K562 (cell line): Measurements from ENCODE around the gene F2RL1. TPM values are rescaled to one million over a fixed set of nuclear protein-coding genes. Genes with fewer than 3 reads are reported as not detected.
A peak's percentile ranks its signal among the peaks of the same experiment; 100 is the strongest.

Experiments used
- ETS1 ChIP-seq: conservative IDR thresholded peaks from 2 replicates; pipeline ENCODE4 v1.6.1; 2011; ENCODE audit warnings: low read depth, mild to moderate bottlenecking, low read length; ENCODE audit not compliant: control insufficient read depth
- ETV1 ChIP-seq: fragments of 450-650 bp; conservative IDR thresholded peaks from 2 replicates; pipeline ENCODE4 v1.6.1; 2016; ENCODE audit warnings: missing genetic modification characterization, control low read depth, low read depth, missing compliant biosample characterization
- KAT8 ChIP-seq: fragments of 450-650 bp; IDR thresholded peaks from 2 replicates; pipeline ENCODE4 v1.6.1; 2016; ENCODE audit warnings: low read depth, mild to moderate bottlenecking
- LEF1 ChIP-seq: fragments of 450-650 bp; IDR thresholded peaks from 2 replicates; pipeline ENCODE4 v1.6.1; 2016; ENCODE audit warnings: mild to moderate bottlenecking
- NCOA6 ChIP-seq: fragments of 450-650 bp; IDR thresholded peaks from 2 replicates; pipeline ENCODE4 v1.6.1; 2017; ENCODE audit warnings: mild to moderate bottlenecking
- RFX1 ChIP-seq: fragments of 450-650 bp; IDR thresholded peaks from 2 replicates; pipeline ENCODE4 v1.6.1; 2016; ENCODE audit warnings: mild to moderate bottlenecking, moderate library complexity
- RREB1 ChIP-seq: fragments of 250-450 bp; sonication (Bioruptor Pico); IDR thresholded peaks from 2 replicates; pipeline ENCODE4 v1.4.0; 2020
- TBP ChIP-seq: optimal IDR thresholded peaks from 2 replicates; pipeline ENCODE3; 2011; ENCODE audit warnings: low read depth, low read length, improper control_type of control experiment
- TSHZ1 ChIP-seq: fragments of 250-450 bp; sonication (Bioruptor Pico); IDR thresholded peaks from 2 replicates; pipeline ENCODE4 v1.4.0; 2020; ENCODE audit warnings: mild to moderate bottlenecking, moderate library complexity
- ZC3H11A ChIP-seq: IDR thresholded peaks from 2 replicates; pipeline ENCODE4 v1.6.1; 2012; ENCODE audit warnings: low read depth, low read length, improper control_type of control experiment
- ZNF780A ChIP-seq: fragments of 250-450 bp; sonication (Bioruptor Pico); IDR thresholded peaks from 2 replicates; pipeline ENCODE4 v1.5.0; 2021; ENCODE audit warnings: mild to moderate bottlenecking
- ZNF785 ChIP-seq: fragments of 250-450 bp; sonication (Bioruptor Pico); IDR thresholded peaks from 2 replicates; pipeline ENCODE4 v1.4.0; 2020; ENCODE audit warnings: mild to moderate bottlenecking
- polyA plus RNA-seq, 8 experiments: library from polyadenylated mRNA; depleted of rRNA in 4 of 8; stranded (reverse) in 5 of 8; unstranded in 3 of 8; fragments of >200 nt; fragmentation: Nextera tagmentation in 2 of 8; fragmentation: Illumina TruSeq in 1 of 8; extraction: Ambion mirVana in 2 of 8; extraction: Trizol in 1 of 8; gene quantifications; 2 replicates each; pipeline versions ENCODE4 v1.2.1 to v1.2.3, GENCODE V29; 2011 to 2014; ENCODE audit warnings: inconsistent platforms in 1 of 8, missing spikeins in 1 of 8
- total RNA-seq, 7 experiments: library from RNA; depleted of rRNA in 6 of 7; stranded (reverse); fragments of >200 nt in 6 of 7; fragmentation: Illumina TruSeq in 2 of 7; extraction: Trizol in 2 of 7; gene quantifications; 2 replicates each; pipeline versions ENCODE4 v1.2.1 to v1.2.3, GENCODE V29; 2011 to 2021; ENCODE audit warnings: low replicate concordance in 1 of 7
- TF ChIP-seq, protein P1 (sequence below): fragments of 250-450 bp; sonication (Bioruptor Pico); IDR thresholded peaks from 2 replicates; pipeline ENCODE4 v1.4.0; 2020
- TF ChIP-seq, protein P2 (sequence below): fragments of 250-450 bp; sonication (Bioruptor Pico); IDR thresholded peaks from 2 replicates; pipeline ENCODE4 v1.5.0; 2020; ENCODE audit warnings: mild to moderate bottlenecking

Gene F2RL1
- total and polyA plus RNA-seq, 9 of the 15 experiments (the other 6 are each of a cell fraction or from before 2014, with no cell fraction given), result 0.03 to 0.50 (median 0.27) TPM; not detected in 6

DNA sequence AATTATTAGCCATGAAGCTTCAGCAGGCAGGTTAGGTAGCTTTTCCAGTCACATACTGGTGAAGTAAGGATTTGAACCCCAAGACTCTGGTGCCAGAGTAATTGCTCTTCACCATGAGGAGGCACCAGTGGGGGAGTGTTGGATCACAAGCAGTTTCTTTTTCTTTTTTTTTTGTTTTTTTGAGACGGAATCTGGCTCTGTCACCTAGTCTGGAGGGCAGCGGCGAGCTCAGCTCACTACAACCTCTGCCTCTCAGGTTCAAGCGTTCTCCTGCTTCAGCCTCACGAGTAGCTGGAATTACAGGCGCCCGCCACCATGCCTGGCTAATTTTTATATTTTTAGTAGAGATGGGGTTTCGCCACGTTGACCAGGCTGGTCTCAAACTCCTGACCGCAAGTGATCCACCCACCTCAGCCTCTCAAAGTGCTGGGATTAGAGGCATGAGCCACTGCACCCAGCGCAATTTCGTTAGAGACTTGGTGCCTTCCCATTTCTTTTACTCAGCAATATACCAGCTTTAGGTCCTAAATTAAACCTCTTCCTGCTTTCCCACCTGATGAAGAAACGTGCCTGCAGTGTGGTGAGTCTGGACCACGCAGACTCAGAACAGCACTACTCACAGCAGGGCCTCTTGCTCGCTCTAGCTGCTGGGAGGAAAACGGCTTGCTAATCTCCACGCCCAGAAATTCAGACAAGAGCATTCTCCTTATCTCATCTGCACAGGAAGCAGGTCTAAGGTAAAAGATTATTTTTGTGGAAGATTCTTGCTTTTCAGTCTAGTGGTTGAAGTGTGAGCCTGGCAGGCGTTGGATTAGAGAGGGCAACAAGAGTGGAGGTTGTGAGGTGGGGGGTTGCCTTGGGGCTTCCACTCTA lies 30.8 kb downstream of the F2RL1 start, which contains the start of gene S100Z (continued):
- TF ChIP-seq RREB1 (no peak), TSHZ1 (CRISPR knock-in tag) (no peak), ETS1 (peak; percentile 30; the same call in 1 of the 2 replicates), NCOA6 (no peak), ETV1 (tag) (peak; percentile 91), ZNF785 (no peak), LEF1 (peak; percentile 95), RFX1 (no peak), KAT8 (0 out of 2 replicates have a peak, but pooled peaks have one; percentile 32), TBP (peak; percentile 18), ZNF780A (CRISPR knock-in tag) (no peak), ZC3H11A (no peak)
- TF ChIP-seq, protein P1, sequence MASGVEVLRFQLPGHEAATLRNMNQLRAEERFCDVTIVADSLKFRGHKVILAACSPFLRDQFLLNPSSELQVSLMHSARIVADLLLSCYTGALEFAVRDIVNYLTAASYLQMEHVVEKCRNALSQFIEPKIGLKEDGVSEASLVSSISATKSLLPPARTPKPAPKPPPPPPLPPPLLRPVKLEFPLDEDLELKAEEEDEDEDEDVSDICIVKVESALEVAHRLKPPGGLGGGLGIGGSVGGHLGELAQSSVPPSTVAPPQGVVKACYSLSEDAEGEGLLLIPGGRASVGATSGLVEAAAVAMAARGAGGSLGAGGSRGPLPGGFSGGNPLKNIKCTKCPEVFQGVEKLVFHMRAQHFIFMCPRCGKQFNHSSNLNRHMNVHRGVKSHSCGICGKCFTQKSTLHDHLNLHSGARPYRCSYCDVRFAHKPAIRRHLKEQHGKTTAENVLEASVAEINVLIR (CRISPR knock-in tag), result no peak
- TF ChIP-seq, protein P2, sequence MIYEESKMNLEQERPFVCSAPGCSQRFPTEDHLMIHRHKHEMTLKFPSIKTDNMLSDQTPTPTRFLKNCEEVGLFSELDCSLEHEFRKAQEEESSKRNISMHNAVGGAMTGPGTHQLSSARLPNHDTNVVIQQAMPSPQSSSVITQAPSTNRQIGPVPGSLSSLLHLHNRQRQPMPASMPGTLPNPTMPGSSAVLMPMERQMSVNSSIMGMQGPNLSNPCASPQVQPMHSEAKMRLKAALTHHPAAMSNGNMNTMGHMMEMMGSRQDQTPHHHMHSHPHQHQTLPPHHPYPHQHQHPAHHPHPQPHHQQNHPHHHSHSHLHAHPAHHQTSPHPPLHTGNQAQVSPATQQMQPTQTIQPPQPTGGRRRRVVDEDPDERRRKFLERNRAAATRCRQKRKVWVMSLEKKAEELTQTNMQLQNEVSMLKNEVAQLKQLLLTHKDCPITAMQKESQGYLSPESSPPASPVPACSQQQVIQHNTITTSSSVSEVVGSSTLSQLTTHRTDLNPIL, result no peak
